ENCODE results near the gene DBF4B. TPM values are rescaled to one million over a fixed set of nuclear protein-coding genes. Genes with fewer than 3 reads are reported as not detected.

DBF4B gene
- total and polyA plus RNA-seq, 12 donors, result 1.9 to 10.5 (median 4.7) TPM

- Histone ChIP-seq H3K27ac (no peak overlapping the region), H3K4me3 (peak overlapping the region in 1 of 4 donors; percentile 57), H3K27me3 (peaks cover 28% of the 10 kb centered on the region), H3K9me3 (replicated peaks in 1 of 3) (no peaks in the 10 kb centered on the region), H3K4me1 (replicated peaks in 1 of 2) (peaks cover 4 to 6% of the 10 kb centered on the region in 2 donors), H3K36me3 (replicated peaks in 1 of 2) (no peaks in the 10 kb centered on the region)
- no peak for DNase-seq
- TF ChIP-seq POLR2A (IDR thresholded peaks at IDR 0.05) (no peak), CTCF (IDR thresholded peaks at IDR 0.05) (no peak)
- WGBS, 4 donors, result 7 to 23% (median 13%) methylated on average over 12 to 56 of the region's 60 CpGs
- intact Hi-C loops (cut with DNase I), result no loop called here
Measured at GRCh38 chr17:44759086-44759915, 50.8 kb downstream of the DBF4B start.

- H3K4me3 ChIP-seq, result no peak overlapping the region
- TF ChIP-seq POLR2A (IDR thresholded peaks at IDR 0.05) (no peak), CTCF (IDR thresholded peaks at IDR 0.05) (no peak)
- peaks cover 4 to 6% of the 10 kb centered on the region in 2 donors for H3K4me1 ChIP-seq (replicated peaks in 1 of 2)
- no peak overlapping the region for H3K27ac ChIP-seq
- no peaks in the 10 kb centered on the region for H3K9me3 ChIP-seq (replicated peaks in 1 of 3)
- H3K36me3 ChIP-seq (replicated peaks in 1 of 2), result no peaks in the 10 kb centered on the region
- peaks cover 28% of the 10 kb centered on the region for H3K27me3 ChIP-seq
- WGBS, 4 donors, result 65 to 80% (median 78%) methylated on average over 1 to 3 of the region's 3 CpGs; no CpG with 5 or more reads in 1 of the 4 donors
- intact Hi-C loops (cut with DNase I), result no loop called here
- DNase-seq, result no peak
Measured at GRCh38 chr17:44759916-44760243, 51.4 kb downstream of the DBF4B start.

GRCh38 chr17:44760474-44761308 lies 52.2 kb downstream of the DBF4B start:
- no peak overlapping the region for H3K4me3 ChIP-seq
- no peak overlapping the region for H3K27ac ChIP-seq
- H3K9me3 ChIP-seq (replicated peaks in 1 of 3), result no peaks in the 10 kb centered on the region
- H3K36me3 ChIP-seq (replicated peaks in 1 of 2), result no peaks in the 10 kb centered on the region
- no peak for DNase-seq
- TF ChIP-seq CTCF (IDR thresholded peaks at IDR 0.05), result no peak
- peaks cover 28% of the 10 kb centered on the region for H3K27me3 ChIP-seq
- H3K4me1 ChIP-seq (replicated peaks in 1 of 2), result peaks cover 4 to 6% of the 10 kb centered on the region in 2 donors
- WGBS, 4 donors, result 72 to 82% (median 77%) methylated on average over 12 to 13 of the region's 13 CpGs
- intact Hi-C loops (cut with DNase I), result no loop called here
